ENCODE measurements around the gene WDR20.

DNA sequence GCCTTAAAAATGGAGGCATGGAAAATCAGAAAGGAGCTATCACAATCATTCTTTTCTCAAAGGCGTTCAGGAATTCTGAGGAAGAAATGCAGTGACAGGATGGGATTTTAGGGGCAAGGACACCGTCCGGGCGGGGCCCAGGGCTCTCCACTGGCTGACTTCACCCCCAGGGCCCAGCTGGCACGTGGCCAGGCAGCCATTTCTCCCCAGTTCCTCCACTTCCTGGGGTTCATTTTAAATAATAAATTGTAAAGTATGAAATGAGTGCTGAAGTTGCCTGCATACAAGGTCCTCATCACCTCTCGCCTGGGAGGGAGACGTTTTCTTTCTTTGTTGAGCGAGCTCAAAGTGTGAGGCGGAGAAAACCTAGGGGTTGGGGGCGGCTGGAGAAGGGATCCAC is 73.8 kb downstream of the WDR20 start:
- TF ChIP-seq ZNF396 (CRISPR knock-in tag; IDR thresholded peaks at IDR 0.05; ENCODE audit: borderline replicate concordance): no peak
- TF ChIP-seq CTCF (IDR thresholded peaks at IDR 0.05): no peak
- TF ChIP-seq USF2 (CRISPR knock-in tag; IDR thresholded peaks at IDR 0.05): no peak
- TF ChIP-seq NFYB (CRISPR knock-in tag; conservative IDR thresholded peaks at IDR 0.05; ENCODE audit: low read depth): no peak
- TF ChIP-seq PRRX2 (CRISPR knock-in tag; IDR thresholded peaks at IDR 0.05): no peak
- no peak for TF ChIP-seq IRF2 (CRISPR knock-in tag; IDR thresholded peaks at IDR 0.05; ENCODE audit: borderline replicate concordance, low read depth)
- no peak for TF ChIP-seq ZNF671 (CRISPR knock-in tag; IDR thresholded peaks at IDR 0.05)
- no peak for TF ChIP-seq E2F5 (CRISPR knock-in tag; IDR thresholded peaks at IDR 0.05)
- TF ChIP-seq ZNF138 (CRISPR knock-in tag; conservative IDR thresholded peaks at IDR 0.05): no peak

Measured in WTC11 (cell line).